Measurements from ENCODE around the gene METTL24.

METTL24 gene

GRCh38 chr6:110357664-110358552 is at the start of gene METTL24:
Gene METTL24 (minus strand): TSS chr6:110358349. CDS start chr6:110358272, 77 bp downstream.
- DNase-seq (ENCODE audit: low spot score): no peak

- no peak for DNase-seq (ENCODE audit: low spot score)
These were observed 46.5 kb upstream of the METTL24 start for GRCh38 chr6:110404607-110405006.

- DNase-seq (ENCODE audit: low spot score): no peak
These were observed 43.5 kb upstream of the METTL24 start for GRCh38 chr6:110401585-110402176.

GRCh38 chr6:110400208-110400607 is 42.1 kb upstream of the METTL24 start:
- no peak for DNase-seq (ENCODE audit: low spot score)

- no peak for DNase-seq (ENCODE audit: low spot score)
These were observed 41.3 kb upstream of the METTL24 start for GRCh38 chr6:110399219-110400071.

- no peak for DNase-seq (ENCODE audit: low spot score)
These were observed 40.6 kb upstream of the METTL24 start for GRCh38 chr6:110398778-110399177.

- no peak for DNase-seq (ENCODE audit: low spot score)
These were observed 37.1 kb upstream of the METTL24 start for GRCh38 chr6:110395221-110395620.

GRCh38 chr6:110394409-110394808 is 36.3 kb upstream of the METTL24 start:
- DNase-seq (ENCODE audit: low spot score): no peak

- no peak for DNase-seq (ENCODE audit: low spot score)
These were observed 34.6 kb upstream of the METTL24 start for GRCh38 chr6:110392727-110393126.

- DNase-seq (ENCODE audit: low spot score): no peak
These were observed 32.3 kb upstream of the METTL24 start for GRCh38 chr6:110390404-110390803.

GRCh38 chr6:110389689-110390382 is 31.7 kb upstream of the METTL24 start:
- no peak for DNase-seq (ENCODE audit: low spot score)

GRCh38 chr6:110387986-110388385 is 29.8 kb upstream of the METTL24 start:
- DNase-seq (ENCODE audit: low spot score): no peak

GRCh38 chr6:110385458-110385863 is 27.3 kb upstream of the METTL24 start:
- no peak for DNase-seq (ENCODE audit: low spot score)

- no peak for DNase-seq (ENCODE audit: low spot score)
These were observed 20.4 kb upstream of the METTL24 start for GRCh38 chr6:110378552-110378951.

GRCh38 chr6:110369066-110369465 is 10.9 kb upstream of the METTL24 start:
- no peak for DNase-seq (ENCODE audit: low spot score)

- DNase-seq (ENCODE audit: low spot score): no peak
These were observed 10.1 kb upstream of the METTL24 start for GRCh38 chr6:110368284-110368683.

GRCh38 chr6:110367825-110368224 is 9.7 kb upstream of the METTL24 start:
- DNase-seq (ENCODE audit: low spot score): no peak

- DNase-seq (ENCODE audit: low spot score): no peak
These were observed 8.8 kb upstream of the METTL24 start for GRCh38 chr6:110366975-110367374.

- no peak for DNase-seq (ENCODE audit: low spot score)
These were observed 8.1 kb upstream of the METTL24 start for GRCh38 chr6:110366256-110366655.

- DNase-seq (ENCODE audit: low spot score): no peak
These were observed 6.4 kb upstream of the METTL24 start for GRCh38 chr6:110364364-110365105.

GRCh38 chr6:110363748-110364147 is 5.6 kb upstream of the METTL24 start:
- no peak for DNase-seq (ENCODE audit: low spot score)

Data from NAMALWA (cell line).